Measurements from ENCODE around the gene FOXF2.

GRCh38 chr6:1387876-1388629 lies 1.3 kb upstream of the FOXF2 start:
- TF ChIP-seq CTCF (conservative IDR thresholded peaks at IDR 0.05; ENCODE audit: low read length) (no peak), EZH2phosphoT487 (IDR thresholded peaks at IDR 0.05; ENCODE audit: borderline replicate concordance) (no peak)
